Testis (tissue), 2 donors: ENCODE data around the gene IFNL3.

Source experiments
- POLR2A ChIP-seq: fragments of 450-650 bp; IDR thresholded peaks from one replicate; pipeline ENCODE4 v1.6.1; 2017; ENCODE audit warnings: antibody characterized with exemption, mild to moderate bottlenecking, moderate library complexity
- TF ChIP-seq, protein P1 (sequence below), 3 experiments: fragments of 450-650 bp in 2 of 3; fragments of 200-600 bp in 1 of 3; sonication (generic) in 1 of 3; IDR thresholded peaks; one replicate each; pipeline ENCODE4 v1.5.1; 2016 to 2019; ENCODE audit warnings: antibody characterized with exemption in 3 of 3, mild to moderate bottlenecking in 2 of 3, moderate library complexity in 1 of 3

DNA sequence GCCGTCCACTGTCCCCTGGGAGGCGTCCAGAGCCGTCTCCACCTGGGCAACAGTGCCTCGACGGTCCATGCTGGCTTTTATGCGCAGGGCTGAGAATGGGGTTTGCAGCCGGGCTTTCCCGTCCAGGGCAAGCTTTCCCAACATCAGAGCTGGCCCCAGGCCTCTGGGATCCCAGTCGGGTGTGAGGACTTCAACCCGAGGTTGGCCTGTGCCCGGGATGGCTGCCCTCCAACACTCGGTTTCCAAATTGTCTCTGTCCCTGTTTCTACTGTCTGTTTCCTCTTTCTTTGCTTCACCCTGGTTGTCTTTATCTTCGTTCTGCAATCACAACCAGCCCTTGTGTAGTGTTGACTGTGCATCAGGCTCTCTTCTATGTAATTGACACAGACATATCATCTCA is 4.0 kb upstream of the IFNL3 start, which contains the start of gene IFNL4:
- TF ChIP-seq, protein P1, sequence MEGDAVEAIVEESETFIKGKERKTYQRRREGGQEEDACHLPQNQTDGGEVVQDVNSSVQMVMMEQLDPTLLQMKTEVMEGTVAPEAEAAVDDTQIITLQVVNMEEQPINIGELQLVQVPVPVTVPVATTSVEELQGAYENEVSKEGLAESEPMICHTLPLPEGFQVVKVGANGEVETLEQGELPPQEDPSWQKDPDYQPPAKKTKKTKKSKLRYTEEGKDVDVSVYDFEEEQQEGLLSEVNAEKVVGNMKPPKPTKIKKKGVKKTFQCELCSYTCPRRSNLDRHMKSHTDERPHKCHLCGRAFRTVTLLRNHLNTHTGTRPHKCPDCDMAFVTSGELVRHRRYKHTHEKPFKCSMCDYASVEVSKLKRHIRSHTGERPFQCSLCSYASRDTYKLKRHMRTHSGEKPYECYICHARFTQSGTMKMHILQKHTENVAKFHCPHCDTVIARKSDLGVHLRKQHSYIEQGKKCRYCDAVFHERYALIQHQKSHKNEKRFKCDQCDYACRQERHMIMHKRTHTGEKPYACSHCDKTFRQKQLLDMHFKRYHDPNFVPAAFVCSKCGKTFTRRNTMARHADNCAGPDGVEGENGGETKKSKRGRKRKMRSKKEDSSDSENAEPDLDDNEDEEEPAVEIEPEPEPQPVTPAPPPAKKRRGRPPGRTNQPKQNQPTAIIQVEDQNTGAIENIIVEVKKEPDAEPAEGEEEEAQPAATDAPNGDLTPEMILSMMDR (IDR thresholded peaks at IDR 0.05): no peak
- TF ChIP-seq POLR2A: no peak
